DMS79 (cell line): ENCODE data around the gene PIGK.

Source experiments
- DNase-seq: peaks from one replicate; lab custom pipeline; 2025; lab: John Stamatoyannopoulos, UW

The PIGK gene

DNA sequence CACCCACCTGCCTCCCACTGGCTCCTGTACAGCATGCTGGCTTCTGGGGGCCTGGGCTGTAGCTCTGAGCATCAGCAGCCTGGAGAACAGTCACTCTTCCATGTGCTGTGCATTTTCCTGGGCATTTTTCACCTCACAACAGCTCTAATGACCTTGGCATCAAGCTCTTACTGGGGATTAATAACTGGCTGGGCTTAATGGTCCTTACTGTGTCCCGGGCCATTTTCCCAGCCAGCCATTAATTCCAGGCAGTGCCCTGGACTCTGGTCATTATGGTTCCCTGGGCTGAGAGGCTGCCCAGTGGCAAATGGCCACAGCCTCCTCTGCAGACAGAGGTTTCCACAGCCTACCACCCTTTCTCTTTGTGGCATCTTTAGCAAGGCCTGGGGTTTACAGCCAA lies 180.1 kb downstream of the PIGK start:
- DNase-seq = no peak
